ENCODE measurements around the gene GLTP. TPM values are rescaled to one million over a fixed set of nuclear protein-coding genes. Genes with fewer than 3 reads are reported as not detected.

Gene GLTP
- total RNA-seq, 1 donor from 2014 or later: 27.1 TPM

DNA sequence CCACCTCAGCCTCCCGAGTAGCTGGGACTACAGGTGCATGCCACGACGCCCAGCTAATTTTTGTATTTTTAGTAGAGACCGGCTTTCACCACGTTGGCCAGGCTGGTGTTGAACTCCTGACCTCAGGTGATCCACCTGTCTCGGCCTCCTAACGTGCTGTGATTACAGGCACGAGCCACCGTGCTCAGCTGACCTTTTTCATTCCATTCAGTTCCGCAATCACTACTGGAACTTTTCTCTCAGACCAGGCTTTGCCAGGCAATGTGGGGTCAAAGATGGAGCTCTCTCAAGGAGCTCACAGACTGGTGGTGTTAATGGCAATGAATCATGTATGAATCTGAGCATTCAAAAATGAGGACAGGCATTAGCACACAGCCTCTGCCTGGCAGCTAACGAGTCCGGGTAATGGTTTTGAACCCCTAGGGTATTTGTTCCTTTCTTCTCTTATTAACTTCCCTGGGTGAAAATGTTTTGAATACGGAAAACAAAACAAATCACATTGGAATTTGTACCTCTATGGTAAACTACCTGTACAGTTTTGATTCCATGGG, 10.4 kb upstream of the GLTP start:
- Histone ChIP-seq H3K9ac (ENCODE audit: low read length) (no peak overlapping the region), H3K9me3 (ENCODE audit: insufficient read depth, low read depth, low read length) (no peaks in the 10 kb centered on the region), H3K36me3 (ENCODE audit: insufficient read depth, low read length) (no peaks in the 10 kb centered on the region), H3K27ac (ENCODE audit: low read depth, low read length) (no peak overlapping the region), H3K4me1 (ENCODE audit: insufficient read depth, low read length) (peaks cover 24% of the 10 kb centered on the region), H2AFZ (ENCODE audit: low read depth, low read length) (no peak overlapping the region), H3K79me2 (ENCODE audit: insufficient read depth, low read length) (no peaks in the 10 kb centered on the region), H3K27me3 (ENCODE audit: insufficient read depth, low read length) (no peaks in the 10 kb centered on the region), H3K4me3 (ENCODE audit: insufficient read depth, low read depth, low read length) (no peak overlapping the region), H4K20me1 (ENCODE audit: insufficient read depth, low read length) (no peaks in the 10 kb centered on the region), H3K4me2 (ENCODE audit: low read length) (no peak overlapping the region)
- Mint-ChIP-seq H3K4me1 (ENCODE audit: low read depth, unreplicated experiment) (no peaks in the 10 kb centered on the region), H3K4me3 (ENCODE audit: unreplicated experiment) (no peak overlapping the region), H3K9me3 (ENCODE audit: unreplicated experiment) (no peaks in the 10 kb centered on the region), H3K27me3 (ENCODE audit: low read depth, unreplicated experiment) (peaks cover 20% of the 10 kb centered on the region), H3K27ac (ENCODE audit: unreplicated experiment) (no peak overlapping the region), H3K36me3 (ENCODE audit: low read depth, unreplicated experiment) (no peaks in the 10 kb centered on the region)
- no peak for FAIRE-seq
- DNase-seq (ENCODE audit: low read depth): no peak
- TF ChIP-seq, protein P1, sequence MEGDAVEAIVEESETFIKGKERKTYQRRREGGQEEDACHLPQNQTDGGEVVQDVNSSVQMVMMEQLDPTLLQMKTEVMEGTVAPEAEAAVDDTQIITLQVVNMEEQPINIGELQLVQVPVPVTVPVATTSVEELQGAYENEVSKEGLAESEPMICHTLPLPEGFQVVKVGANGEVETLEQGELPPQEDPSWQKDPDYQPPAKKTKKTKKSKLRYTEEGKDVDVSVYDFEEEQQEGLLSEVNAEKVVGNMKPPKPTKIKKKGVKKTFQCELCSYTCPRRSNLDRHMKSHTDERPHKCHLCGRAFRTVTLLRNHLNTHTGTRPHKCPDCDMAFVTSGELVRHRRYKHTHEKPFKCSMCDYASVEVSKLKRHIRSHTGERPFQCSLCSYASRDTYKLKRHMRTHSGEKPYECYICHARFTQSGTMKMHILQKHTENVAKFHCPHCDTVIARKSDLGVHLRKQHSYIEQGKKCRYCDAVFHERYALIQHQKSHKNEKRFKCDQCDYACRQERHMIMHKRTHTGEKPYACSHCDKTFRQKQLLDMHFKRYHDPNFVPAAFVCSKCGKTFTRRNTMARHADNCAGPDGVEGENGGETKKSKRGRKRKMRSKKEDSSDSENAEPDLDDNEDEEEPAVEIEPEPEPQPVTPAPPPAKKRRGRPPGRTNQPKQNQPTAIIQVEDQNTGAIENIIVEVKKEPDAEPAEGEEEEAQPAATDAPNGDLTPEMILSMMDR (IDR thresholded peaks at IDR 0.05; ENCODE audit: insufficient read depth, low read depth, low read length): no peak
- no peak for TF ChIP-seq EZH2 (IDR thresholded peaks at IDR 0.05; ENCODE audit: insufficient read depth, low read length)

GRCh38 chr12:109888179-109889020, 8.1 kb upstream of the GLTP start:
- Histone ChIP-seq H3K4me3 (ENCODE audit: insufficient read depth, low read depth, low read length) (no peak overlapping the region), H3K4me1 (ENCODE audit: insufficient read depth, low read length) (peaks cover 24% of the 10 kb centered on the region), H3K9me3 (ENCODE audit: insufficient read depth, low read depth, low read length) (no peaks in the 10 kb centered on the region), H3K36me3 (ENCODE audit: insufficient read depth, low read length) (no peaks in the 10 kb centered on the region), H3K27me3 (ENCODE audit: insufficient read depth, low read length) (no peaks in the 10 kb centered on the region), H2AFZ (ENCODE audit: low read depth, low read length) (peak overlapping the region; percentile 18), H4K20me1 (ENCODE audit: insufficient read depth, low read length) (no peaks in the 10 kb centered on the region), H3K4me2 (ENCODE audit: low read length) (peak overlapping the region; percentile 72), H3K27ac (ENCODE audit: low read depth, low read length) (peak overlapping the region; percentile 90), H3K9ac (ENCODE audit: low read length) (peak overlapping the region; percentile 58), H3K79me2 (ENCODE audit: insufficient read depth, low read length) (no peaks in the 10 kb centered on the region)
- TF ChIP-seq, protein P1 (IDR thresholded peaks at IDR 0.05; ENCODE audit: insufficient read depth, low read depth, low read length): no peak
- no peak for TF ChIP-seq EZH2 (IDR thresholded peaks at IDR 0.05; ENCODE audit: insufficient read depth, low read length)
- Mint-ChIP-seq H3K9me3 (ENCODE audit: unreplicated experiment) (no peaks in the 10 kb centered on the region), H3K4me3 (ENCODE audit: unreplicated experiment) (no peak overlapping the region), H3K36me3 (ENCODE audit: low read depth, unreplicated experiment) (no peaks in the 10 kb centered on the region), H3K27ac (ENCODE audit: unreplicated experiment) (no peak overlapping the region), H3K4me1 (ENCODE audit: low read depth, unreplicated experiment) (no peaks in the 10 kb centered on the region), H3K27me3 (ENCODE audit: low read depth, unreplicated experiment) (peaks cover 18% of the 10 kb centered on the region)
- peak; percentile 45 for FAIRE-seq
- peak; percentile 93 for DNase-seq (ENCODE audit: low read depth)

- no peak for DNase-seq (ENCODE audit: low read depth)
- no peak overlapping the region for H3K4me2 ChIP-seq (ENCODE audit: low read length)
Measured at GRCh38 chr12:109885616-109886015, 5.3 kb upstream of the GLTP start.

More at GRCh38 chr12:109885616-109886015, 5.3 kb upstream of the GLTP start:
- no peaks in the 10 kb centered on the region for H4K20me1 ChIP-seq (ENCODE audit: insufficient read depth, low read length)
- H3K9me3 Mint-ChIP-seq (ENCODE audit: unreplicated experiment): no peaks in the 10 kb centered on the region
- no peak overlapping the region for H3K4me3 ChIP-seq (ENCODE audit: insufficient read depth, low read depth, low read length)
- H3K4me1 ChIP-seq (ENCODE audit: insufficient read depth, low read length): peaks cover 30% of the 10 kb centered on the region
- no peaks in the 10 kb centered on the region for H3K79me2 ChIP-seq (ENCODE audit: insufficient read depth, low read length)
- H3K27ac Mint-ChIP-seq (ENCODE audit: unreplicated experiment): no peak overlapping the region
- no peak overlapping the region for H3K9ac ChIP-seq (ENCODE audit: low read length)
- FAIRE-seq: no peak
- H3K36me3 Mint-ChIP-seq (ENCODE audit: low read depth, unreplicated experiment): no peaks in the 10 kb centered on the region
- no peaks in the 10 kb centered on the region for H3K36me3 ChIP-seq (ENCODE audit: insufficient read depth, low read length)
- H3K4me3 Mint-ChIP-seq (ENCODE audit: unreplicated experiment): no peak overlapping the region
- no peak overlapping the region for H3K27ac ChIP-seq (ENCODE audit: low read depth, low read length)
- no peaks in the 10 kb centered on the region for H3K9me3 ChIP-seq (ENCODE audit: insufficient read depth, low read depth, low read length)
- no peak overlapping the region for H2AFZ ChIP-seq (ENCODE audit: low read depth, low read length)
- peaks cover 7% of the 10 kb centered on the region for H3K27me3 Mint-ChIP-seq (ENCODE audit: low read depth, unreplicated experiment)
- no peaks in the 10 kb centered on the region for H3K4me1 Mint-ChIP-seq (ENCODE audit: low read depth, unreplicated experiment)
- H3K27me3 ChIP-seq (ENCODE audit: insufficient read depth, low read length): no peaks in the 10 kb centered on the region
- TF ChIP-seq, protein P1 (IDR thresholded peaks at IDR 0.05; ENCODE audit: insufficient read depth, low read depth, low read length): no peak
- no peak for TF ChIP-seq EZH2 (IDR thresholded peaks at IDR 0.05; ENCODE audit: insufficient read depth, low read length)
